Astrocyte (in vitro differentiated cells and primary cell): Measurements from ENCODE around the gene PDGFD.

ENCODE experiments used
- CTCF ChIP-seq: IDR thresholded peaks from 2 replicates; pipeline ENCODE4 v1.5.1; 2011; ENCODE audit warnings: low read depth, mild to moderate bottlenecking, inconsistent platforms, low read length, moderate library complexity; ENCODE audit not compliant: insufficient read depth
- EZH2 ChIP-seq: IDR thresholded peaks from 2 replicates; pipeline ENCODE4 v1.6.1; 2012; ENCODE audit warnings: mild to moderate bottlenecking, low read length, inconsistent platforms; ENCODE audit not compliant: insufficient read depth

GRCh38 chr11:103980108-103980507, 183.8 kb downstream of the PDGFD start:
- TF ChIP-seq CTCF (no peak), EZH2 (no peak)
